Lower leg skin (tissue), 4 donors: ENCODE data around the gene PPM1M. TPM values are rescaled to one million over a fixed set of nuclear protein-coding genes. Genes with fewer than 3 reads are reported as not detected.

Source experiments
- DNase-seq, 2 donors: peaks; one replicate each; pipeline ENCODE4 v3.0.0-alpha.2; 2019; ENCODE audit warnings: low spot score in 2 of 2
- H3K4me3 ChIP-seq: fragments of 200-600 bp; sonication (generic); 2 replicates; pipeline ENCODE4 v1.5.1; 2017; ENCODE audit warnings: mild to moderate bottlenecking, low read depth; ENCODE audit not compliant: poor library complexity, severe bottlenecking
- POLR2A ChIP-seq, 2 donors: fragments of 450-650 bp; IDR thresholded peaks; one replicate each; pipeline ENCODE4 v1.6.1; 2016 to 2017; ENCODE audit warnings: antibody characterized with exemption in 2 of 2, mild to moderate bottlenecking in 1 of 2, moderate library complexity in 1 of 2
- WGBS, 2 donors: methylation state at CpG; one replicate each; pipeline ENCODE4 v1.1.5; 2018; 5-methylcytosine and 5-hydroxymethylcytosine counted together
- intact Hi-C: fragments of 100-400 bp; cut with DNase I; formaldehyde crosslinking; loops from one replicate; pipeline ENCODE4 v1.15.0; 2023; ENCODE audit warnings: low total_unique reads
- total RNA-seq, 4 donors: library from RNA; depleted of rRNA; stranded (reverse); fragments of >200 nt; gene quantifications; one replicate each; pipeline ENCODE4 v1.1.0, GENCODE V29; 2016
- TF ChIP-seq, protein P1 (sequence below), 3 donors: fragments of 450-650 bp; IDR thresholded peaks; one replicate each; pipeline ENCODE4 v1.5.1; 2016; ENCODE audit warnings: antibody characterized with exemption in 3 of 3, mild to moderate bottlenecking in 3 of 3, moderate library complexity in 2 of 3

Gene PPM1M
- total RNA-seq, 4 donors from 2014 or later, result 10.4 to 28.6 (median 14.0) TPM

DNA sequence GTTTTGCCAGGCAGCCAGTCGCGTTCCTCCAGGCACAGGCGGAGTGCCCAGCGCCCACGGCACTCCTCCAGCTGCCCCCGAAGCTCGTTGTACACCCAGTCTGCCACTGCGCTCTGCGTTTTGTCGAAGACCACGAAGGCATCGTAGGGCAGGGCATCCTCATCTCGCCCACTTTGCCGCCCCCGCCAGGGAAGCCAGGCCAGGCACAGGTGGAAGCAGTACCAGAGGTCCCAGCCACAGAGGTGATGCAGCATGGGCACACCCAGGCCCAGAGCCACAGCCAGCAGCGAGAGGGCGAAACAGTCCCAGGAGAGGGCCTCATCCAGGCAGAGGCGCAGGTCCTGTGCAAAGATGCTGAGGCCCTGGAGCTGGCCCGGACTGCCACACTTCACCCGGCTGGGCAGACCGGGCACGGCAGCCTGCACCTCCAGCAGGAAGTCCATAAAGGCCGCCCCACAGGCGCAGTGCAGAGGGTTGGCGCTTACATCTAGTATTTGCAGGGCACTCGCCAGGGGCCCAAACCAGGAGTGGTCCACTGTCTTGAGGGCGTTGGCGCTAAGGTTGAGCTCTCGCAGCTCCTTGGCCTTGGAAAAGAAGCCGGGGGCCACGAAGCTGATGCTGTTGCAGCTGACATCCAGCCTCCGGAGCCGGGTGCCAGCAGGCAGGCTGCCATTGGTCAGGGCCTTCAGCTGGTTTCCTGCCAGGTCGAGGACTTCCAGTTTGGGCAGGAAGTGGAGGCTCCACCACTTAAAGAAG lies 23.8 kb upstream of the PPM1M start:
- WGBS, 2 donors, result 75 to 78% methylated on average over 28 to 33 of the region's 34 CpGs
- intact Hi-C loops, result no loop called here
- no peak for TF ChIP-seq POLR2A (IDR thresholded peaks at IDR 0.05)
- TF ChIP-seq, protein P1, sequence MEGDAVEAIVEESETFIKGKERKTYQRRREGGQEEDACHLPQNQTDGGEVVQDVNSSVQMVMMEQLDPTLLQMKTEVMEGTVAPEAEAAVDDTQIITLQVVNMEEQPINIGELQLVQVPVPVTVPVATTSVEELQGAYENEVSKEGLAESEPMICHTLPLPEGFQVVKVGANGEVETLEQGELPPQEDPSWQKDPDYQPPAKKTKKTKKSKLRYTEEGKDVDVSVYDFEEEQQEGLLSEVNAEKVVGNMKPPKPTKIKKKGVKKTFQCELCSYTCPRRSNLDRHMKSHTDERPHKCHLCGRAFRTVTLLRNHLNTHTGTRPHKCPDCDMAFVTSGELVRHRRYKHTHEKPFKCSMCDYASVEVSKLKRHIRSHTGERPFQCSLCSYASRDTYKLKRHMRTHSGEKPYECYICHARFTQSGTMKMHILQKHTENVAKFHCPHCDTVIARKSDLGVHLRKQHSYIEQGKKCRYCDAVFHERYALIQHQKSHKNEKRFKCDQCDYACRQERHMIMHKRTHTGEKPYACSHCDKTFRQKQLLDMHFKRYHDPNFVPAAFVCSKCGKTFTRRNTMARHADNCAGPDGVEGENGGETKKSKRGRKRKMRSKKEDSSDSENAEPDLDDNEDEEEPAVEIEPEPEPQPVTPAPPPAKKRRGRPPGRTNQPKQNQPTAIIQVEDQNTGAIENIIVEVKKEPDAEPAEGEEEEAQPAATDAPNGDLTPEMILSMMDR (IDR thresholded peaks at IDR 0.05), result no peak
- H3K4me3 ChIP-seq, result no peak overlapping the region
- no peak for DNase-seq

DNA sequence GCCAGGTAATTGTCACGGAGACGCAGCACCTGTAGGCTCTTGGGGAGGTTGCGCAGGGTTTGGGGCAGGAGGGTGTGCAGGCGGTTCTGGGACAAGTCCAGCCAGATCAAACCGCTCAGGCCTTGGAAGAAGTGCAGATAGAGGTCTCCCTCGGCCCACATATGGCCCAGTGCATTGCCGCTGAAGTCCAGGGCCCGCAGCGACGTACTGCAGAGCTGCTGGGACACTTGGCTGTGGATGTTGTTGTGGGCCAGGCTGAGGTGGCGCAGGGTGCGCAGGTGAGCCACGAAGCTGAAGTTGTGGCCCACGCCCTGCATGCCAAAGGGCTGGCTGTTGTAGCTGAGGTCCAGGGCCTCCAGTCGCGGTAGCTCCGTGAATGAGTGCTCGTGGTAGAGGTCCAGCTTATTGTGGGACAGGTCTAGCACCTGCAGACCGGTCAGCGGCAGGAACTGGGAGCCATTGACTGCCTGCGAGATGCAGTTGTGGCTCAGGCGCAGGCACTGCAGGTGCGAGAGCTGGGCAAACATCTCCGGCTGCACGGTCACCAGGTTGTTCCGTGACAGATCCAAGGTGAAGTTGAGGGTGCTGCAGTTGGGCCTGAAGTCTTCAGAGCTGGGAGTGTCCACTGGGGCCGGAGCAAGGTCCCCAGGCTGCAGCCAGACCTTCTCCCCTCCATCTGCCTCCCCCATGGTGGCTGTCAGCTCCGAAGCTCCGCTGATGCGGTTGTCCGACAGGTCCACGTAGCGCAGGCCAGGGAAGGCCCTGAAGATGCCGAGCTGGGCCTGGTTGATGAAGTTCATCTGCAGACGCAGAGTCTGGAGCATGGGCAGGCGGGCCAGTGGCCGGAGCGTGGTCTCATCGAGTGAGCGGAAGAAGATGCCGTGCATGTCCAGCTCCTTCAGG lies 23.0 kb upstream of the PPM1M start:
- no peak overlapping the region for H3K4me3 ChIP-seq
- WGBS, 2 donors, result 88 to 91% methylated on average over 33 to 38 of the region's 41 CpGs
- intact Hi-C loops, result no loop called here
- TF ChIP-seq POLR2A (IDR thresholded peaks at IDR 0.05), result no peak
- TF ChIP-seq, protein P1 (IDR thresholded peaks at IDR 0.05), result no peak
- DNase-seq, result no peak

DNA sequence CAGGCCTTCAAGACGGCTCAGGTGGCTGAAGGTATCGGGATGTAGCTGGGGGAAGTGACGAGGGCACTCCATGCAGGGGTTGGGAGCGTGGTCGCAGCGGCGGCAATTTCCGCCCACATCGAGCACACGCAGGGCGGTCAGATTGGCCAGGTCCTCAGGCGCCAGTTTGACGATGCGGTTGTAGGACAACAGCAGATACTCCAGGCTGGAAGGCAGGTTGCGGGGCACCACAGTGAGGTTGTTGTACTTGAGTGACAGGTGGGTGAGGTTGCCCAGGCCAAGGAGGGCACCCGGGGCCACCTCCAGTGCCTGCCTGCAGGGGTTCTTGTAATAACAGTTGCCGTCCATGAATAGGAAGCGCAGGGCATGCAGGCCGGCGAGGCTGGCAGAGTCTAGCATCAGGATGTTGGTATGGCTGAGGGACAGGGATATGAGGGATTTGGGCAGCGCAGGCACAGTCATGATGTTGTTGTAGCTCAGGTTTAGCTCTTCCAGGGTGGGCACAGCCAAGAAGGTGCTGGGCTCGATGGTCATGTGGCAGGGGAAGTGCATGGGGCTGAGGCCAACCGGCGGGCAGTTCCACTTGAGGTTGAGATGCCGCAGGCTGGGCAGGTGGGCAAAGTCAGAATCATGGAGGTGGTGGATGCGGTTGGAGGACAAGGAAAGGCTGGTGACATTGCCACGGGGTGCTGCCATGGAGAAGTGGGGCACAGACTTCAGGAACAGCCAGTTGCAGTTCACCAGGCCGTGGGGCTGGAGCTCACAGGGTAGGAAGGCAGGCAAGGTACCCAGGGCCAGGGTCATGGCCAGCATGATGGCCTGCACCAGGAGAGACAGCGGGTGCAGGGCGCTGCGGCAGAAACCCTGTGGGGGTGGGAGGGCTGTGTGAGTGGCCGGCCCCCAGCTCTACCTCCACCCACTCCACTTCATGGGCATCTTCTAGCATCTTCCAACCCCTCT lies 21.8 kb upstream of the PPM1M start:
- TF ChIP-seq, protein P1 (IDR thresholded peaks at IDR 0.05), result no peak
- no peak for TF ChIP-seq POLR2A (IDR thresholded peaks at IDR 0.05)
- no peak for DNase-seq
- intact Hi-C loops, result no loop called here
- 94% methylated on average over 32 of the region's 32 CpGs for WGBS, 2 donors
- H3K4me3 ChIP-seq, result no peak overlapping the region

DNA sequence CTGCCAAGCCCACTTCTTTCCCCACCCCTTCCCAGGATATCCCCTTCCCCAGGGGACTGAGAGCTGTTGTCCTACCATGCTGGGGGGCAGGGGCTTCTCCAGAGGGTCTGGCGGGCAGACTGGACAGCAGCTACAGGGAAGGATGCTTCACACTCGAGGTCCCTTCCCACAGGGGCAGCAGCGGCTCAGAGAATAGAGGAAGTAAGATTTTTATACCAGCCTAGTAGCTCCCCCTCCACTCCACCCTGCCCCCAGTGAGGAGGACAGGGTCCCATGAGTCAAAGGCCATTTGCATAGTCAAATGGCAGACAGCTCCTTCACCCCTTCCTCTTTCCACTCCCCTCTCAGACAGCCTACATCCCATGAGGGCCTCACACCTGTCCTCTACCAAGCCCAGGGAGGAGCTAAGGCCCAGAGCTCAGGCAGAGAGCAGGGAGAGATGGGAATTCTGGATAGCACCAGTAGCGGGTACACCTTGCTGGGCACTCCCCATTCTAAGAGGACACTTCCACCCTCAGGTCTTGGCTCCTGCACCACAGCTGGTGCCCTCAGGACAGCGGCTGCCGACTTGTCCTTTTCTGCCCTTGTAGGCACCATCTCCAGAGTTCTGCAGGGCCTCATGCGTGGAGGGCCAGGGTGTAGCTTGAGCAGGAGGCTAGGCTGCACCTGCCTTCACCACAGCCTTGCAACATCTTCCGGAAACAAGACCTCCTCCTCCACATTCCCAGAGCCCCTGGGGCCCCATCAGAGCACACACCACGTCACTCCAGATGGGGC lies 19.9 kb upstream of the PPM1M start, which contains the start of gene TLR9:
Gene TLR9, minus strand, starts transcription at position 194 of the 777 bp plus-strand sequence. Its CDS starts 116 bp downstream, at position 78.
- TF ChIP-seq POLR2A (IDR thresholded peaks at IDR 0.05), result no peak
- TF ChIP-seq, protein P1 (IDR thresholded peaks at IDR 0.05), result no peak
- intact Hi-C loops, result loop anchor here (5.0 kb wide), 1 partner anchor 117 kb away; no protein-coding TSS in a partner anchor
- no peak within 1 kb of the TSS for H3K4me3 ChIP-seq
- WGBS, 2 donors, result 60 to 63% methylated on average over 9 of the region's 9 CpGs
- DNase-seq, result no peak
